ENCODE measurements around the gene ATP5MK.

- TF ChIP-seq CTCF (IDR thresholded peaks at IDR 0.05) (no peak), POLR2A (IDR thresholded peaks at IDR 0.05) (no peak), EP300 (IDR thresholded peaks at IDR 0.05) (no peak)
These were observed 47.4 kb upstream of the ATP5MK start for GRCh38 chr10:103443475-103444185.

Data from ovary (tissue), 3 donors.